Measurements from ENCODE around the gene CD22. TPM values are rescaled to one million over a fixed set of nuclear protein-coding genes. Genes with fewer than 3 reads are reported as not detected.

Gene CD22
- total RNA-seq, 1 experiment from 2014 or later, result not detected

DNA sequence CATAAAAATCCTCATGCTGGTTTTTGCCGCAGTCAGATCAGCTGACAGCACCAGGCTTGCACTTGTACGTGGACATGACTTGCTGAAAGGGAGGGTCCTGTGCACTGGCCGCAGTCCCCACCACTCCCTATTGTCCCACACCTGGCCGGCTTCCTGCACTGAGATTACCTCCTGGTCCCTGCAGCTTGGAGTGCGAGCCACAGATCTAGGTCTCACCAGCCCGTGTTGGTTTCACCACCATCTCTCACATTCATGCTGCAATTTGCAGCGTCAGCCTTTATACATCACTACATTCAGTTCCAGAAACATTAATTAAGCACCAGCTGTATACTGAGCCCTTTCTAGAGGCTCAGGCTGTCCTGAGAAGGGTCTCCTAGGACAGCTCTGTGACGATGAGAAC, 15.0 kb upstream of the CD22 start:
- H3K9ac ChIP-seq (ENCODE audit: extremely low read depth, insufficient read length, low read length), result no peak overlapping the region
- no peak overlapping the region for H2AK5ac ChIP-seq (ENCODE audit: insufficient read length, low read length)
- H4K91ac ChIP-seq (ENCODE audit: insufficient read length, low read depth, low read length), result no peak overlapping the region
- Mint-ChIP-seq H3K4me1 (no peaks in the 10 kb centered on the region), H3K27me3 (ENCODE audit: low read depth) (no peaks in the 10 kb centered on the region; the same call in 1 of the 2 replicates), H3K9me3 (no peaks in the 10 kb centered on the region), H3K4me3 (no peak overlapping the region), H3K27ac (no peak overlapping the region), H3K36me3 (ENCODE audit: insufficient read depth in 1 of 3, low read depth in 3 of 3) (peaks cover 0 to 2% (median 0%) of the 10 kb centered on the region in 3 experiments; a peak in 1 of 7 replicates)
- no peak overlapping the region for H2BK20ac ChIP-seq (ENCODE audit: low read depth, low read length, poor library complexity, severe bottlenecking)
- TF ChIP-seq, protein P1, sequence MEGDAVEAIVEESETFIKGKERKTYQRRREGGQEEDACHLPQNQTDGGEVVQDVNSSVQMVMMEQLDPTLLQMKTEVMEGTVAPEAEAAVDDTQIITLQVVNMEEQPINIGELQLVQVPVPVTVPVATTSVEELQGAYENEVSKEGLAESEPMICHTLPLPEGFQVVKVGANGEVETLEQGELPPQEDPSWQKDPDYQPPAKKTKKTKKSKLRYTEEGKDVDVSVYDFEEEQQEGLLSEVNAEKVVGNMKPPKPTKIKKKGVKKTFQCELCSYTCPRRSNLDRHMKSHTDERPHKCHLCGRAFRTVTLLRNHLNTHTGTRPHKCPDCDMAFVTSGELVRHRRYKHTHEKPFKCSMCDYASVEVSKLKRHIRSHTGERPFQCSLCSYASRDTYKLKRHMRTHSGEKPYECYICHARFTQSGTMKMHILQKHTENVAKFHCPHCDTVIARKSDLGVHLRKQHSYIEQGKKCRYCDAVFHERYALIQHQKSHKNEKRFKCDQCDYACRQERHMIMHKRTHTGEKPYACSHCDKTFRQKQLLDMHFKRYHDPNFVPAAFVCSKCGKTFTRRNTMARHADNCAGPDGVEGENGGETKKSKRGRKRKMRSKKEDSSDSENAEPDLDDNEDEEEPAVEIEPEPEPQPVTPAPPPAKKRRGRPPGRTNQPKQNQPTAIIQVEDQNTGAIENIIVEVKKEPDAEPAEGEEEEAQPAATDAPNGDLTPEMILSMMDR (conservative IDR thresholded peaks at IDR 0.05), result no peak
- H4K20me1 ChIP-seq (ENCODE audit: control insufficient read depth, insufficient read depth, insufficient read length), result no peaks in the 10 kb centered on the region
- H2BK5ac ChIP-seq (ENCODE audit: insufficient read length, low read length), result no peak overlapping the region
- no peak overlapping the region for H4K8ac ChIP-seq (replicated peaks; ENCODE audit: insufficient read length, low read depth, low read length)
- H3K27ac ChIP-seq (ENCODE audit: insufficient read length, low read depth, low read length), result no peak overlapping the region
- H3K14ac ChIP-seq (ENCODE audit: insufficient read depth, low read length), result no peak overlapping the region
- H2BK15ac ChIP-seq (ENCODE audit: low read depth, low read length), result no peak overlapping the region
- no peaks in the 10 kb centered on the region for H3K4me1 ChIP-seq (ENCODE audit: insufficient read depth, low read length)
- no CpG with 5 or more reads among the region's 8 CpGs for WGBS (ENCODE audit: extremely low coverage, insufficient read length, low lambda C conversion rate)
- no peak overlapping the region for H3T11ph ChIP-seq (ENCODE audit: low read length)
- H2BK12ac ChIP-seq (ENCODE audit: insufficient read length, low read depth, low read length), result no peak overlapping the region
- H3K18ac ChIP-seq (ENCODE audit: insufficient read length, low read depth, low read length), result no peak overlapping the region
- H3K79me1 ChIP-seq (ENCODE audit: insufficient read depth, low read depth, low read length, poor library complexity, severe bottlenecking), result no peaks in the 10 kb centered on the region
- H3K9me3 ChIP-seq (ENCODE audit: control insufficient read depth, low read depth, low read length), result no peaks in the 10 kb centered on the region
- H4K5ac ChIP-seq (ENCODE audit: insufficient read length, low read depth, low read length), result no peak overlapping the region
- H3K4me2 ChIP-seq (ENCODE audit: insufficient read depth, insufficient read length, low read length), result no peak overlapping the region
- no peak overlapping the region for H3K23ac ChIP-seq (ENCODE audit: insufficient read length, low read depth, low read length)
- no peaks in the 10 kb centered on the region for H3K79me2 ChIP-seq (ENCODE audit: insufficient read depth, low read length)
- H3K27me3 ChIP-seq (ENCODE audit: insufficient read depth, low read length), result no peaks in the 10 kb centered on the region
- H3K4ac ChIP-seq (ENCODE audit: low read depth, low read length), result no peak overlapping the region
- no peak overlapping the region for H3K56ac ChIP-seq (ENCODE audit: insufficient read length, low read depth, low read length)
- no peak for DNase-seq
- no peaks in the 10 kb centered on the region for H3K23me2 ChIP-seq (ENCODE audit: insufficient read length, low read depth, low read length, poor library complexity, severe bottlenecking)
- no peak overlapping the region for H2BK120ac ChIP-seq (ENCODE audit: low read depth, low read length, poor library complexity, severe bottlenecking)
- H2AFZ ChIP-seq (ENCODE audit: low read length), result no peak overlapping the region

All from H9 (cell line).